UCSD-AML1 (cell line): ENCODE data around the gene CAMK2D.
"Not testable (repeated sequence)": the region's sequence is repeated elsewhere in the genome, so short reads cannot be mapped to it uniquely, and the experiment has no call there.

Source experiments
- DNase-seq: peaks from one replicate; lab custom pipeline; 2025; ENCODE audit not compliant: unreplicated experiment; lab: John Stamatoyannopoulos, UW

CAMK2D gene

DNA sequence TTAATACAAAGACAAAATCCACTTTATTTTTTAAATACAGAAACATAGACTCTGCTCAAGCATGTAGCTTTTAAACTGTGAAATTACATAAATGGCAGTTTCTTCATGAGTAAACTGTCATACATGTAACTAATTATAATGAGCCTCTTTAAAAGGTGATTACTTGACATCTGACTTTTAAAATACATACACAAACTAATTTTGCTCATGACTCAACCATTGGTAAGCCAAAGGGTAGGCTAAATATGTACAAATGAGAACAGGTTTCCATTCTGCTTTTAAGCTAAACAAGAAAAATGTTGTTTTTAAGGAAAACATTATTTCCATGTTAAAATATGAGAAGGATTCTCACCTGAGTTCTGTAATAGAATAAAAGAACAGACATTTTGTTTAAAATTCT is 27.9 kb downstream of the CAMK2D start:
- no peak for DNase-seq

DNA sequence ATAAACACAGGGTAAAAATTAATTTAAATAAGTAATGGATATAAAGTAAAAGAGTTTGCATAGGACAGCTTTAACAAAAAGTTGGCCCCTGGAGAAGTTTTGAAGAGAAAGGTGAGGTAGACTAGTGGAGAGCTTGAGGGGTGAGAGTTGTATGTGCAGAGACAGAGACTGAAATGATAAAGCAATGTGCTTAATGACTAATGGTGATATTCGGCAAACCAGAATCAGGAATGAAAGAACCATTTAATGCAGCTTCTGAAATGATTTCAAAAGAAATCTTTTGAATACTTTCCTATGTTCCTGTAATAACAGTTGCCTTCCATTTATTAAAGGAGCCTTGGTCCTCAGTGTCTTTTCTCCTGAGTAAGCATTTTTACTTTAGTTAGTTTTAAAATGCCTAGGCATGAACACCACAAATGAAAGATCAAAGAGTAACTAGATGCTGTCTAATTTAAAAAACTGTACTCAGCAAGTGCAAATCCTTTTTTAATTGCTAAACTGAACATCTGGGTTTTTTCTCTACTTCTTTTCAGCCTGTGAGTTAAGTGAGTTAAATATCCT is 28.5 kb downstream of the CAMK2D start:
- DNase-seq, result no peak

DNA sequence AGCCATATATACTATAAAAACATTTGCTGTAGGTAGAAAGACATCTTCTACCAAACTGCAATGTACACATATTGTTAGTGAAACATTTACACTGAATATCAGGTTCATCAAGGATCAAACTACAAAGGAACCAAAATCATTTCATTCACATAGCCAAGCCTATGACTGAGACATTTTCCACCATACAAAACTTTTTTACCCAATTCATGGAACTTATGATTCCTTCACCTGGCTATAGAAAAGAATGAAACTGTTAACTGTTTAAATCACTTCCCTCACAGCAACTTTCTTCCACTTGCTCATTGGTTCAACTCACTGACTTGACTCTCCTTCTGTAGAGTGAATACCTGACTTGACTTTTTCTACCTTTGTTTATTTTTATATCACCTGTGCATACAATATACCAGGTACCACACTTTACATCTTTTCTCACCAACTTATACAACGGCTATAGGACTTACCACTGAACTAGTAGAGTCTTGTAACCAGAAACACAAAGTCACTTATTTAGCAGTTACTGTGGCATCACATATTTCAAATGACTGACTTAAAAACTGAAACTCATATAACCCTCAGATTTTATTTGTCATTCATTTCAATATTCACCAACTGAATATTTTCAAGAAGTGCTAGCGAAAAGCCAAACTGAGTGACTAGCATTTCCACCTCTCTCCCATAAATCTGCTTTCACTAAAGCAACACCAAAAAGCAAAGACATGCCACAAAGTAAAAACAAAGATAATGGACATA is 30.9 kb downstream of the CAMK2D start:
- DNase-seq, result no peak

- DNase-seq, result no peak
Measured at GRCh38 chr4:113727802-113728201, 33.7 kb downstream of the CAMK2D start.

DNA sequence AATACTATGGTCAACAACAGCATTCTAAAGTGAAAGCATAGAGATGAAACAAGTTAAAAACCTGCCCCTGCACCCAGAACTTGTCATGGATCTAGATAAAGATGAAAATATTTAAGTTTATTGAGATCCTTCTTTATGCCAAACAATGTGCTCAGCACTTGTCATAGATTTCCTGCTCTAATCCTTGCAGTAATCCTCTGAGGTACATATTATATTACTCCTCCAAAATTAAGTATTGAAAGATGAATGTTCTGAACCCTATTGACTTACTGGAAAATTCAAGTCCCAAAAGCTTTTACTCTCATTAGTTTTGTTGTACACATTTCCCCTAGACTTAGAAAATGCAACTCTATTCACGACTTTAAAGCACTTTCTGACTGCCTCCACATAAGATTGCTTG is 35.6 kb downstream of the CAMK2D start:
- DNase-seq, result no peak

GRCh38 chr4:113718252-113718651 is 43.3 kb downstream of the CAMK2D start:
- no peak for DNase-seq

- no peak for DNase-seq
Measured at GRCh38 chr4:113711883-113712662, 49.5 kb downstream of the CAMK2D start.

DNA sequence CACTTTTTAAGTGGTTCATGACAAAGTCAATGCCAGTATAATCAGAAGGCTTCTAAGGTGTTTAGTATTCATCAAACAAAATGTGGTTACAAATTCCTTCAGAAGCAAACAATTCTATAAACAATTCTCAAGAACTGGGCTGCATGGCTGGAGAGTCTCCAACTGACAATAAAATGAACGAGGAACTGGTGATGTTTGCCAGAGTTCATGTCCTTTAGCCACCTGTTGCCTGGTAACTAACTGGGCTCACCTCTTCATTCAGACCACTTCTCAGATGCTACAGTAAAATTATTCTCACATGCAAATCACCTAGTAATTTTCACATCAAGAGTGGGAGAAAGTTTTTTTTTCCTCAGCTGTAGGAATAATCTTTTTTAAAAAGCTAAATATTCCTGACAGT is 53.3 kb downstream of the CAMK2D start:
- no peak for DNase-seq

DNA sequence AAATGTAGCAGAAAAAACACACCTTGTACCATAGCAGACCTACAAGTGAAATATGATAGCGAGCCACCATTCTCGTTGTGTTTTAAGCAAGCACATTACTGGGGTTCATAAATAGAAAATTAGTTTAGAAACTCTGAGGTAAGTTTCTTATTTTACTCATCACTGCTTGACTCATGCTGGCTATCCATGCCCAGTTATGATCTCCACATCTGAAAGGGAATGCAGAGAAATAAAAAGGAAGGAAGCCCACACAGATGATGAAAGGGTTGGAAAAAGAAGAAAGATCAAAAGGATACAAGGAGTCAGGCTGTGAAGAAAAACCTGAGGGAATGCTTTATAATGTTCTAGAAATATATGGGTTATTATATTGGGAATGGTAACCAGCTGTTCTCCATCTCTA is 54.5 kb downstream of the CAMK2D start:
- DNase-seq, result no peak

DNA sequence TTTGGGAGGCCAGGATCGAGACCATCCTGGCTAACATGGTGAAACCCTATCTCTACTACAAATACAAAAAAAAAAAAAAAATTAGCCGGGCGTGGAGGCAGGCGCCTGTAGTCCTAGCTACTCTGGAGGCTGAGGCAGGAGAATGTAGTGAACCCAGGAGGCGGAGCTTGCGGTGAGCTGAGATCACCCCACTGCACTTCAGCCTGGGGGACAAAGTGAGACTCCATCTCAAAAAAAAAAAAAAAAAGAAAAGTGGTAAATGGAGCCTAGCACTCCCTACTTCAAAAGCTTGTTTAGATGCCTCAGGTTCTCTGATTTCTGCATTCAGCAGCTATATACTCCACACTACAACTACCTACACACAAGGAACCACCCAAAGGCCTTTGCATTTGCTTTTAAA is 56.4 kb downstream of the CAMK2D start:
- not testable (repeated sequence) for DNase-seq

GRCh38 chr4:113702596-113702995 is 58.9 kb downstream of the CAMK2D start:
- DNase-seq, result not testable (repeated sequence)

DNA sequence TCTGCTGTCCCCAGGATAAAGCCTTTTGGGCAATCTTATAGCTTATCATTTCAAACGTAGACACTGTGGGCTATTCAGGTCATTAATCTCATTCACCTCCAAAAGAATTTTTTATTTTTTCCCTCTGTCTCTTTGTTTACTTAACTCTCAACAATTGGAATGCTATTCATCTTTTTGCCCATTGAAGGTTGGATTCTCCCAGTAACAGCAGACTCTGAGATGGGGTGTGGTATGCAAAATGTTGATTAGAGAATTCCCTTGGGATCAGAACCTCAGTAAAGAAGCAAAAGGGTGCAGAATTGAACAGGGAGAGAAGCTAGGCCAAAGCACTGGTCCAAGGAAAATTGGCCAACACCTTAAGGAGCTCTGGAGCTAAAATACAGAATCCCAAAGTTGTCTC is 60.4 kb downstream of the CAMK2D start:
- no peak for DNase-seq

- DNase-seq, result no peak
Measured at GRCh38 chr4:113700602-113701150, 60.9 kb downstream of the CAMK2D start.

GRCh38 chr4:113699772-113700171 is 61.8 kb downstream of the CAMK2D start:
- DNase-seq, result no peak

DNA sequence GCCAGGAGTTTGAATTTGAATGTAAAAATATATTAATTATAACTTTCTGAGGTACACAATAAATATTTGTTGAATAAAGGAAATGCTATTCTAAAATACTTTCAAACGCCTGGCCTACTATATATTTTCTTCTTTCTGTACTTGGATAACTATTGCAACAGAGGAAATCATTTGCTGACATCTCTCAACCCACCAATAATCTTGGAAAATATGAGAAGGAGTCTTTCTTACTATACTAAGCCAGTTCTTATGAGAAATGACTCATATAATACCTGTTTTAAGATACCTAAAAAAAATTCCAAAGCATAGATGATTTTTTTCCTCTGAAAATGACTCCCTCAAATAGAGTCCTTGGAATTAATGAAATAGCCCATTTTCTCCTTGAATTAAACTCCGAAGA is 64.1 kb downstream of the CAMK2D start:
- DNase-seq, result no peak

- DNase-seq, result no peak
Measured at GRCh38 chr4:113695328-113696169, 66.0 kb downstream of the CAMK2D start.

- no peak for DNase-seq
Measured at GRCh38 chr4:113694008-113694407, 67.5 kb downstream of the CAMK2D start.

GRCh38 chr4:113692809-113693411 is 68.6 kb downstream of the CAMK2D start:
- no peak for DNase-seq

GRCh38 chr4:113691676-113692075 is 69.9 kb downstream of the CAMK2D start:
- no peak for DNase-seq

DNA sequence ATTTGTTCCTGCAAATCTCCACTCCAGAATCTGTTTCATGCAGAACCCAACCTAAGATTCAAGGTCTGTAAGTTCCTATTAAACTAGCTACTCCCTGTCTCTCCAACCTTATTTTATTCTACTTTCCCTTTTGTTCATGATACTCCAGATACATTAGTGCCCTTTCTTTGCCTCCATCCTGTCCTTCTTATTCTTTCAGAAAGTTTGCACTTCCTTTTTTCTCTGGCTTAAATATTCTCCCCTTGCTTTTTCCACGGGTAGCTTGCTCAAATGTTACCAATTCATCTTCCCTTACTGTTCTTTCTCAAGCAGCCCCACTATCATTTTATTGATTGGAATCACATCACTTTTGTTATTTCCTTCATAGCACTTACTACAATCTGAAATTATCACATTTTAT is 72.1 kb downstream of the CAMK2D start:
- no peak for DNase-seq
